GF-D8 (cell line): ENCODE data around the gene LKAAEAR1.

Experiments
- DNase-seq: peaks from one replicate; lab custom pipeline; 2025; lab: John Stamatoyannopoulos, UW

The LKAAEAR1 gene

GRCh38 chr20:64050261-64051032 lies 33.8 kb downstream of the LKAAEAR1 start:
- peak; percentile 56 for DNase-seq

DNA sequence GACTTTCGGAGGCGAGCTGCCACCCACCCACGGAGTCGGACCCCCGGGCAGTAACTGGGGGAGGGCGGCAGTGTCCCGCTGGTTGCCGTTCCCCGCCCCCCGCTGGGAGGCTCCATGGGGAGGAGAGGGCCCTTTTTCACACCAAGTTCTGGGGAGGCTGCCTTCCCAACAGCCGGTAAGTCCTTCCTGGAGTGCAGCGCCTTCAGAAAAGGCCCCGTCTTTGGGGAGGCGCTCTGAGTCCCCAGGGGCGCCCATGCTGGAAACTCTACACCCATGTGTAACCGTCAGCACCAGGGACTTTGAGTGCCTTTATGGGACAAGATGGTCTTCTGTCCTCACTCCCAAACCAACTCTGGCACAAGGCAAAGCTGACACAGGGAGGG lies 34.3 kb downstream of the LKAAEAR1 start:
- peak; percentile 30 for DNase-seq

DNA sequence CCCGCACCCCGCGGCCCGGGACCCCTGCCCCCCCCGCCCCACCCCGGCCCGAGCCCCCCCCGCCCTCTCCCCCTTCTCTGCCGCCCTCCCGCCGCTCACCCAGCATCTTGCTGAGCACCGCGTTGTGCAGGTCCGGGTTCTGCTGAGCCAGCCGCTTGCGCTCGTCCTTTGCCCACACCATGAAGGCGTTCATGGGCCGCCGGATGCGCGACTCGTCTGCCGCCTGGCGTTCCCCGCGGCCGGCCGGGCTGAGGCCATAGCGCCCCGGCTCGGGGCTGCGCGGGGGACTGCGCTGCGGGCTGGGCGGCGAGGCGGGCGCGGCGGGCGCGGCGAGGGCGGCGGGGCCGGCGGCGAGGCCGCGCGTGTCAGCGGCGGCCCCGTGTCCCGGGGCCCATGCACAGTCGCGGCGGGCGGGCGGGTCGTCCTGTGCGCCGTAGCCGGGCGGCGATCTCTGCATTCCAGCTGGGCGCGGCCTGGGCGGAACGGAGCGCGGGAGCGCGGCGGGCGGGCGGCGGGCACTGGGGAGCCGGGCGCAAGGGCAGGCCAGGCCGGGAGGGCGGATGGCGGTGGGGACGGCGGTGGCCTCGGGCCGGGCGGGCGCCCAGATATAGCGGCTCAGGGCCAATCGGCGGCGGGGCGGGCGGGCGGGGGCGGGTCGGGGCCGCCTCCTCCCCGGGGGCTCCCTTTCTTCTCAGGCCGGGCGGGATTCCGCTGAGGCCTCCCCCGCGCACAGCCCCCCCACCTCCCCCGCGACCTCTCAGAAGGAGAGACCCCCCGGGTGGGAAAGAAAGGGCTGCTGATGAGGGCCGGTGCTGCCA lies 34.9 kb downstream of the LKAAEAR1 start, which contains the start of gene SOX18:
TSS of gene SOX18 (minus strand) at position 580 of the 818 bp plus-strand sequence. CDS start at position 457, 123 bp downstream.
- no peak for DNase-seq

- DNase-seq, result no peak
Measured at GRCh38 chr20:64048402-64049044, 35.7 kb downstream of the LKAAEAR1 start.

DNA sequence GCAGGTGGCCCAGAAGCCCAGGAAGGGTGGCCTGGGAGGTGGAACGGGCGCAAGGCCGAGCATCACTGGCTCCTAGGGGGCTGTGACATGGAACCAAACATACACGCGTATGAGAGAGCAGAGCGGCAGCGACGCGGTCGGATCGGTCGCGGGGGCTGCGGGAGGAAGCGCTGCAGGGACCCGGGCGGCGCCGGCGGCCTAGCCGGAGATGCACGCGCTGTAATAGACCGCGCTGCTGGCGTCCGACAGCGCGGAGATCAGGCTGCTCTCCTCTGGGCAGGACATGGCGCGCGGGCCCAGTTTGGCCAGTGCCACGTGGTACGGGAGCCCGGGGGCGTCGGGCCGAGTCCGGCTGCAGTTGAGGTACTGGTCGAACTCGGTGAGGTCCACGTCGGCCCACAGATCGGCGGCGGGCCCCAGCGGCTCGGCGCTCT lies 36.2 kb downstream of the LKAAEAR1 start:
- DNase-seq, result no peak

DNA sequence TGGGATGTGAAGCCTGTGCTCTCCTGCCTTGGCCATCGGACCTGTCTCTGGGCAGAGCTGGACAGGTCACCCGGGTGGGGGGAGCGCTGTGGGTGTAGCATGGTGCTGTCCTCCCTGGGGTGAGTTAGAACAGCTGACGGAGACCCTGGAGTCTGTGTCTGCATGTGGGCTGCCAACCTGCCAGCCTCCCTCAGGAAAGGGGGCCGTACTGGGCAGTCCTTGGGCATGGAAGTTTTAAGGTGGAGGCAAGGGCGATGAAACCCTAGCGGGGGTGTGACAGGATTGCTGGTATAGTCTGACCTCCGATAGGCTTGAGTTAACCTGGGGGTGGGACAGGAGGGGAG lies 37.2 kb downstream of the LKAAEAR1 start:
- DNase-seq, result no peak

DNA sequence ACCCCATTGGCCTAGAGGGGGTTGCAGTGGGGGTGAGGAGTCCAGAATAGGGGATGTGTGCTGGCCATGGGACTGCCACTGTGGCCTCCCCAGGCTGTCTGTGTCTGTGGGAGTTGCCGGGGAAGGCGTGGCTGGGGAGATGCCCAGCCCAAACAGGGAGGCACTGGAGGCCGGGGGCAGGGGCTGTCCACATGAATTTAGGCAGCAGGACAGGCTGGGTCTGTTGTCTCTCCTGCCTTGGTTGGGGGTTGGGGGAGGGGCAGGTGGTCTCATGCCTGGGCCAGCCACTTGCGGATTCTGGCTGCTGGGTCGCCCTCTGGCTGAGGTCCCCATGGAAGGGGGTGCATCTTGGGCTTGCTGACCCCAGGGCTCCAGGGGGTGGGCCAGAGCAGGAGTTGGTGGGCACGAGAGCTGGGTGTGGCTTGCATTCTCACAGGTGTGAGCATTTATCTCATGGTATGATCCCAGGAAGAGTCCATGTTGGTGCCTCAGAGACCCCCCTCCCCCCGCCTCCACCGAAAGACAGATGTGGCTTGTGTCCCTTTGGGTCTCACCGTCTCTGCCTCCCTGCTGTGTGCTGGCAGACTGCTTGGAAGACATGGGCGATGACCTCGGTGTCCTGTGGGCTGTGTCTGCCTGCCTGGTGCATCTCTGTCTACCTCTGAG lies 38.7 kb downstream of the LKAAEAR1 start:
- no peak for DNase-seq

DNA sequence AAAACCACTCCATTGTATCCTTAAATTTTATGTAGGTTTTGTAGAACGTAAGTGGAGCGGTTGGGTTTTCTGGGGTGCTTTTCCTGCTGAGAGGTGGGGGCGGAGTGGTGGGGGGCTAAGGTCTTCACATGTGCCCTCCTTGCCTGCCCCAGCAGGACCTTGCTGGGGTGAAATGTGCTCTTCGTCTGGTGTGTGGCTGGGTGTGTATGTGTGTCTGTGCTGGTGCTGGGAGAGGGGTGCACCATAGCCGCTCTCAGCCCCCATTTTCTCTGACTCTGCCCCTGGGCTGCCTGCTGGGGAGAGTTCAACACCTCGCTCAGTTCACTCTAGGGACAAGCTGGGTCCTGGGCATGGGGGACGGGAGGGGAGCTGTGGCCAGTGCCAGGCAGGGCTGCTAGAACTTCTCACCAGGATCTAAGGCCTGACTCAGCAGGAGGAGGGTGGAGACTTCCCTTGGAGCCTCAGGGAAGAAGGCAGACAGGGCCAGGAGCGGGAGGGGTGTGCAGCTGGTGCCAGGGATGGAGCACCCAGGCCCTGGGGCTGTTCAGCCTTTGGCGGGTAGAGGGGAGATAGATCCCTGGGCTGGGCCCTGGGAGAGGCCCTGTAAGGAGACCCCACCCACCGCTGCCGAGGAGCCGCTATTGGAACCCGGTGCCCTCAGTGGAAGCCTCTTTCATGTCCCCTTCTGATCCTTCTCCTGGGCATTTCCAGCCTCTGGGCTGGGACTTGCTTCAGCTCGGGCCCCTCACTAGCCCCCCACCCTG lies 39.5 kb downstream of the LKAAEAR1 start:
- DNase-seq, result no peak

DNA sequence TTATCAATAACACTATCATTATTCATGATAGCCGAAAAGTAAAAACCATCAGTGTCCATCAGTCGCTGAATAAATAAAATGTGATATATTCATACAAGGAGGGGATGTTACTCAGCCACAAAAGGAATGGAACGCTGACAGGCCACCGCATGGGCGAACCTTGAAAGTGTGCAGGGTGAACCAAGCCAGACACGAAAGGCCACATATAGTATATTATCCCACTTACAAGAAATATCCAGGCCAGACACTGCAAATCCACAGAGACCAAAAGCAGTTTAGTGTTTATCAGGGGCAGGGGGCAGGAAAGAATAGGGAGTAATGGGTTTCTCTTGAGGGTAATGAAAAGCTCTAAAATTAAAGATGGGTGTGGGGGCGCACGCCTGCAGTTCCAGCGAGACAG lies 40.4 kb downstream of the LKAAEAR1 start:
- no peak for DNase-seq

- DNase-seq, result no peak
Measured at GRCh38 chr20:64042054-64042781, 42.0 kb downstream of the LKAAEAR1 start.

DNA sequence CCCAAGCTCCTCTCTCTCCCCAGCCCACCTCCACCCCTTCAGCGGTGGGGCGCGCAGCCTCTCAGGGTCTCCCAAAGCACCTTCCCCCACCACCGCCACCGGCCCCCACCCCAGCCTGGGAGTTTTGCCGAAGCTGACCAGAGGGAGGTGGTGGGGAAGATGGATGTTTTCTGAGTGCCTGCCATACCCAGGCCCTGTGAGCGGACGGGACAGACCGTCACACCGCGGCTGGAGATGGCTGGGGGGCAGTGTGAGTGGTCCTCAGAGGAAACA lies 42.5 kb downstream of the LKAAEAR1 start:
- DNase-seq, result no peak

DNA sequence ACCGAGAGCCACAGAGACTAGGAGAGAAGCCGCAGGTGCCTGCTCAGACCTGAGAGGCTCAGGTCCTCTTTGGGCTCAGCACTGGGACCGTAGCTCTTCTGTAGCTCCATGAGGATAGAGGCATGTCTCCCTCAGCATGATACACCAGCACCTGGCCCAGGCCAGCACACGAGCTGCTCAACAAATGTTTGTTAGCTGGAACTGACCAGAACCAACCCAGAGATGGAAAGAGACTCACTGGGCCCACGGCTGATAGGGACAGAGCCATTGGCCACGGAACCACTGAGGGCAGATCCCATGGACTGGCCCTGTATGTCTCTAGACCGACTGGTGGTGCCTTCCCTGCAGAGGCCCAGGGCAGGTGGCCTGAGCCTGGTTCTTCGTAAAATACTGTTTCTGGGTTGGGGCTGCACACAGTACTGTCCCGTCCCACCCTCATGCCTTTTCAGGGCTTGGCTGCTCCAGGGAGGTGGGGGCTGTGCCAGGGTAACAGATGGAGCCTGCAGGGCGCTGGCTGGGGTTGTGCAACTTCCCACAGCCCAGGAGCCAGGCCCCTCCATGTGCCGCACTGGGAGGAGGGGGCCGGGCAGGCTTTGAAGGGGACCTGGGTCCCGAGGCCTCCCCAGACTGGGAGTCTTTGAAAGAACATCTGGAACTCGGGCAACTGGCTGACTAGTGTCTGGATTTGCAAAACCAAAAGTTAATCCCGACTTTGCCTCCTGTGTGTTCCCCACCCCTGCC lies 43.0 kb downstream of the LKAAEAR1 start:
- DNase-seq, result peak; percentile 53

- no peak for DNase-seq
Measured at GRCh38 chr20:64040231-64041039, 43.8 kb downstream of the LKAAEAR1 start.

DNA sequence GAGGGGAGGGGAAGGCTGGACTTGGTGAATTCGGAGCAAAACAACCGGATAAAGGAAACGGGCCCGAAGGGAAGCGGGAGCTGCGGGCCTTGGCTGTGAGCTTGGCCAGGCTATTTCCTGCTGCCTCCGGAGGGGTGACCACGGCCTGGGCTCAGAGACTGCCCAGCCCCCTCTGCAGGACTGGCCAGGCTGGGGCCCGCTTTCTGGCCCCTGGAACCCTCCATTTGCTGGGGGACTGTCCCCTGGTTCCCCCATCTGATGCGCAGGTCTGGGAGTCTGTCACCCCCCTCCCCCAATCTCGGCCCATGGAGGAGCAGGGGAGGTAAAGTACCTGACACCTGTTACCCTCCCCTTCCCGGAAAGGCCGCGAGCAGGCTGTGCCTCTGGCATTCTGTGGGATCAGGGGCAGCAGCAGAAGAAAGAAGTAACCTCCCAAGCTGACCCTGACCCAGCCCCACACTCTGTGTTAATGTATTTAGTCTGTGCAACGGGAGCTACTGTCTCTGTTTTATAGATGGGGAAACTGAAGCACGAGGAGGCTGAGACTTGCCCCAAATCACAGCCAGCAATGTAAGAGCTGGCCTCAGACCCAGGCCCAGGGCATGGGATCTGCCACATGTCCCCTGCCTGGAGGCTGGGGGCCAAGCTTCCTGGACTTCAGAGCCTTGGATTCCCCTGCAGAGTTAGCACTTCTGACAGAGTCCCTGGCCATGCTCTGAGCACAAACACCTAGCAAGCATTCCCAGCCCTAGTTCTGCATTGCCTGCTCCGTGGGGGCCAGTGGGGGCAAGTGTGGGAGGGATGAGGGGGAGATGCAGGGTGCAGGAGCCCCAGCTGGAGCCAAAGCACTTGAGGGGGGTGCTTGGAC lies 44.7 kb downstream of the LKAAEAR1 start:
- DNase-seq, result no peak

GRCh38 chr20:64038565-64039292 lies 45.5 kb downstream of the LKAAEAR1 start:
- DNase-seq, result peak; percentile 53

- no peak for DNase-seq
Measured at GRCh38 chr20:64038224-64038564, 46.0 kb downstream of the LKAAEAR1 start.

GRCh38 chr20:64037498-64038213 lies 46.5 kb downstream of the LKAAEAR1 start:
- no peak for DNase-seq
